ENCODE data around the gene CREB3L4. TPM values are rescaled to one million over a fixed set of nuclear protein-coding genes. Genes with fewer than 3 reads are reported as not detected.
"Not testable (repeated sequence)": the region's sequence is repeated elsewhere in the genome, so short reads cannot be mapped to it uniquely, and the experiment has no call there.

CREB3L4 gene
- total RNA-seq, 4 donors from 2014 or later = 6.6 to 23.1 (median 17.0) TPM

DNA sequence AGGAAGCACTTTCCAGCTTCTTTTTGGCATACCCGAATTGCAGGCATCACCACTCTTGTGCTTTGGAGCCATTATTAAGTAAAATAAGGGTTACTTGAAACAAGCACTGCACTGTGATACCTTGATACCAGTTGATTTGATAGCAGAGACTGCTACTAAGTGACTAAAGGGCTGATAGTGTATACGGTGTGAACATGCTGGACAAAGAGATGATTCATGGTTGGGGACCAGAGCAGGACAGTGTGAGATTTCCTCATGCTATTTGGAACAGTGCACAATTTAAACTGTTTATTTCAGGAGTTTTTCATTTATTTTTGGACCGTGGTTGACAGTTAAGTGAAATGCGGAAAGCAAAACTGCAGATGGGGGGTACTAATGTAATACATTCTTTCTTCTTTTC is 32.7 kb downstream of the CREB3L4 start:
- Histone ChIP-seq H3K27me3 (no peaks in the 10 kb centered on the region), H3K4me3 (replicated peaks in 1 of 3) (no peak overlapping the region), H3K4me1 (no peaks in the 10 kb centered on the region), H3K9me3 (no peaks in the 10 kb centered on the region), H3K36me3 (peaks cover 0 to under 1% of the 10 kb centered on the region in 2 donors), H3K27ac (no peak overlapping the region)
- TF ChIP-seq, protein P1, sequence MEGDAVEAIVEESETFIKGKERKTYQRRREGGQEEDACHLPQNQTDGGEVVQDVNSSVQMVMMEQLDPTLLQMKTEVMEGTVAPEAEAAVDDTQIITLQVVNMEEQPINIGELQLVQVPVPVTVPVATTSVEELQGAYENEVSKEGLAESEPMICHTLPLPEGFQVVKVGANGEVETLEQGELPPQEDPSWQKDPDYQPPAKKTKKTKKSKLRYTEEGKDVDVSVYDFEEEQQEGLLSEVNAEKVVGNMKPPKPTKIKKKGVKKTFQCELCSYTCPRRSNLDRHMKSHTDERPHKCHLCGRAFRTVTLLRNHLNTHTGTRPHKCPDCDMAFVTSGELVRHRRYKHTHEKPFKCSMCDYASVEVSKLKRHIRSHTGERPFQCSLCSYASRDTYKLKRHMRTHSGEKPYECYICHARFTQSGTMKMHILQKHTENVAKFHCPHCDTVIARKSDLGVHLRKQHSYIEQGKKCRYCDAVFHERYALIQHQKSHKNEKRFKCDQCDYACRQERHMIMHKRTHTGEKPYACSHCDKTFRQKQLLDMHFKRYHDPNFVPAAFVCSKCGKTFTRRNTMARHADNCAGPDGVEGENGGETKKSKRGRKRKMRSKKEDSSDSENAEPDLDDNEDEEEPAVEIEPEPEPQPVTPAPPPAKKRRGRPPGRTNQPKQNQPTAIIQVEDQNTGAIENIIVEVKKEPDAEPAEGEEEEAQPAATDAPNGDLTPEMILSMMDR (IDR thresholded peaks at IDR 0.05) = no peak
- TF ChIP-seq POLR2A (IDR thresholded peaks at IDR 0.05) = no peak
- 79 to 86% methylated on average over 4 of the region's 4 CpGs for WGBS, 2 donors
- DNase-seq = no peak
- intact Hi-C loops (cut with DNase I) = no loop called here

DNA sequence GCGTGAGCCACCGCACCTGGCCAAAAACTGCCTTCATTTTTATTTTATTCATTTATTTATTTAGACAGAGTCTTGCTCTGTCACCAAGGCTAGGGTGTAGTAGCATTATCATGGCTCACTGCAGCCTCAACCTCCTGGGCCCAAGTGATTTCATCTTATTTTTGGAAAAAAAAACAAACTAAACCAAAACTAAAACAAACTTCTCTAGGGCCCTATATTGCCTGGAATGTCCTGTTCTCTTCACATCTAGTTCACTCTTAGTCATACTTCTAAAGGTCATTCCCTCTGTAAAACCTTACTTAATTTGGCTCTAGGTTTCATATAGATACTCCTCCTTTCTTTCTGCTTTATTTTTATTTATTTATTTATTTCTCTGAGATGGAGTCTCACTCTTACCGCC is 38.4 kb downstream of the CREB3L4 start:
- Histone ChIP-seq H3K4me1 (no peaks in the 10 kb centered on the region), H3K27ac (peak overlapping the region in 1 of 3 donors; percentile 36), H3K9me3 (no peaks in the 10 kb centered on the region), H3K36me3 (no peaks in the 10 kb centered on the region), H3K27me3 (no peaks in the 10 kb centered on the region), H3K4me3 (replicated peaks in 1 of 3) (no peak overlapping the region)
- WGBS, 2 donors = 92 to 97% methylated on average over 3 of the region's 3 CpGs
- DNase-seq = no peak
- intact Hi-C loops (cut with DNase I) = no loop called here
- TF ChIP-seq, protein P1 (IDR thresholded peaks at IDR 0.05) = no peak
- TF ChIP-seq POLR2A (IDR thresholded peaks at IDR 0.05) = no peak

DNA sequence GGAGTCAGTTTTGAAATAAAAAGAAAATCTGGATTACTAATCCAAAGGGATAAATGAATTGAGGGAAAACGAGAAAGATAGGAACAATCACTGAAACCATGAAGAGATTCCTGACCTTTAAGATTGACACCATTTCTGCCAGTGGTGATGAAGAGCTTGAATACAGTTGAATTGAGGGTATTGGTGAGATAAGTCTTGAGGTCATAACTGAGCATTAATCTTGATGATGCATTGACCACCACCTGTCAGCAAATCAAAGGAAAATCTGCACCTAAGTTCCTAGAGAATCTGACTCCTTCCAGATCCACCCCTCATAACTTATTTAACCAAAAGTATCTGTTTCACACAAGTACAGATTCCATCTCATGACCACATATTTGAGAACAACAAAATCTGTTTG is 44.4 kb downstream of the CREB3L4 start:
- TF ChIP-seq, protein P1 (IDR thresholded peaks at IDR 0.05) = no peak
- no peak for TF ChIP-seq POLR2A (IDR thresholded peaks at IDR 0.05)
- intact Hi-C loops (cut with DNase I) = no loop called here

DNA sequence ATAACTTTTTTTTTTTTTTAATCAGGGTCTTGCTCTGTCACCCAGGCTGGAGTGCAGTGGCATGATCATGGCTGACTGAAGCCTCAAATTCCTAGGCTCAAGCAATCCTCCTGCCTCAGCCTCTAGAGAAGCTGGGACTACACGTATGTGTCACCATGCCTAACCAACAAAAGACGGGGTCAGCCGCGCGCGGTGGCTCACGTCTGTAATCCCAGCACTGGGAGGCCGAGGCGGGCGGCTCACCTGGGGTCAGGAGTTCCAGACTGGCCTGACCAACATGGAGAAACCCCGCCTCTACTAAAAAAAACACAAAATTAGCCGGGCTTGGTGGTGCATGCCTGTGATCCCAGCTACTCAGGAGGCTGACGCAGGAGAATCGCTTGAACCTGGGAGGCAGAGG is 44.8 kb downstream of the CREB3L4 start:
- 92 to 93% methylated on average over 13 to 14 of the region's 14 CpGs for WGBS, 2 donors
- H3K4me3 ChIP-seq (replicated peaks in 1 of 3); H3K27me3 ChIP-seq; DNase-seq; H3K4me1 ChIP-seq; H3K27ac ChIP-seq; H3K36me3 ChIP-seq; intact Hi-C loops (cut with DNase I); H3K9me3 ChIP-seq: not testable (repeated sequence)

More for the DNA sequence above, 44.4 kb downstream of the CREB3L4 start:
- Histone ChIP-seq H3K4me3 (replicated peaks in 1 of 3) (no peak overlapping the region), H3K27me3 (no peaks in the 10 kb centered on the region), H3K36me3 (no peaks in the 10 kb centered on the region), H3K27ac (no peak overlapping the region), H3K4me1 (no peaks in the 10 kb centered on the region), H3K9me3 (no peaks in the 10 kb centered on the region)
- no peak for DNase-seq
- WGBS, 2 donors = 87 to 90% methylated on average over 1 of the region's 1 CpG

DNA sequence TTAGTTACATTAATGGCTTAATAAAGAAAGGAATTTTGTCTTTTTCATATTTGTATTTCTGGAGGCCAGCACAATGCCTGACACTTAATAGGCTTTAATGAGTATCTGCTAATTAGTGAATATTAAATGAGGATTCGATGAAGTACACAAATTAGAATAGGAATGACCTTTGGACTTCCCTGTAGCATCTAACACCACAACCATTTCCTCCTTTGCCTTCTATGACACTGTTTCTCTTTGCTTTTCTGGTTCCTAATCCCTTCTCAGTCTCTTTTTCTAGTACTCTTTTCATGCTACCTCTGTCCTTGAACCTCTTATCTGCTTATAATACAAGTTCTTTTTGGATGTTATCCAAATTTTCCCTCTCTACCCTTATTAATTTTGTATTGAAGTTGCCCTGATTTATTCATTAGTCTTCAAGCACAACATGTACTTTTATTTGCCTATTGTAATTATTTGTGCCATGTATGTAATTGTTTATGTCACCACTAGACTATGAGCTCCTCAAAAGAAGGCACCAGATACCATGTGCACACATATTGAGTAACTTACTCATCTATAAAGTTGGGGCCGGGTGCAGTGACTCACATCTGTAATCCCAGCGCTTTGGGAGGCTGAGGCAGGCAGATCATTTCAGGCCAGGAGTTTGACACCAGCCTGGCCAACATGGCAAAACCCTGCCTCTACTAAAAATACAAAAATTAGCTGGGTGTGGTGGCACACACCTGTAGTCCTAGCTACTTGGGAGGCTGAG is 46.6 kb downstream of the CREB3L4 start:
- Histone ChIP-seq H3K36me3 (no peaks in the 10 kb centered on the region), H3K4me1 (no peaks in the 10 kb centered on the region), H3K27me3 (no peaks in the 10 kb centered on the region), H3K27ac (no peak overlapping the region), H3K9me3 (no peaks in the 10 kb centered on the region), H3K4me3 (replicated peaks in 1 of 3) (no peak overlapping the region)
- intact Hi-C loops (cut with DNase I) = no loop called here
- TF ChIP-seq, protein P1 (IDR thresholded peaks at IDR 0.05) = no peak
- TF ChIP-seq POLR2A (IDR thresholded peaks at IDR 0.05) = no peak
- no peak for DNase-seq
- WGBS, 2 donors = 89 to 93% methylated on average over 3 of the region's 3 CpGs

Data from thyroid gland (tissue), 4 donors.